Epidermal melanocyte (primary cell): Measurements from ENCODE around the gene COL19A1.
A peak's percentile ranks its signal among the peaks of the same experiment; 100 is the strongest.
"Not testable (repeated sequence)": the region's sequence is repeated elsewhere in the genome, so short reads cannot be mapped to it uniquely, and the experiment has no call there.

Source experiments
- DNase-seq: peaks from one replicate; pipeline ENCODE4 v3.0.0; 2011; ENCODE audit warnings: low spot score; ENCODE audit not compliant: insufficient read length

The COL19A1 gene

GRCh38 chr6:69866770-69867638, 648 bp downstream of the COL19A1 start:
- DNase-seq = peak; percentile 21

- DNase-seq = no peak
Measured at GRCh38 chr6:69867639-69867976, 1.3 kb downstream of the COL19A1 start.

GRCh38 chr6:69868252-69868804, 2.0 kb downstream of the COL19A1 start:
- DNase-seq = no peak

- no peak for DNase-seq
Measured at GRCh38 chr6:69868961-69869360, 2.6 kb downstream of the COL19A1 start.

GRCh38 chr6:69871107-69871506, 4.8 kb downstream of the COL19A1 start:
- no peak for DNase-seq

- DNase-seq = no peak
Measured at GRCh38 chr6:69873291-69873690, 6.9 kb downstream of the COL19A1 start.

GRCh38 chr6:69875715-69876114, 9.4 kb downstream of the COL19A1 start:
- no peak for DNase-seq

- no peak for DNase-seq
Measured at GRCh38 chr6:69878795-69879194, 12.4 kb downstream of the COL19A1 start.

GRCh38 chr6:69880601-69881000, 14.2 kb downstream of the COL19A1 start:
- DNase-seq = no peak

- DNase-seq = no peak
Measured at GRCh38 chr6:69881322-69882151, 15.2 kb downstream of the COL19A1 start.

GRCh38 chr6:69883551-69883950, 17.2 kb downstream of the COL19A1 start:
- no peak for DNase-seq

- DNase-seq = no peak
Measured at GRCh38 chr6:69884231-69884630, 17.9 kb downstream of the COL19A1 start.

- DNase-seq = no peak
Measured at GRCh38 chr6:69887026-69887425, 20.7 kb downstream of the COL19A1 start.

- no peak for DNase-seq
Measured at GRCh38 chr6:69887714-69888345, 21.5 kb downstream of the COL19A1 start.

- peak; percentile 24 for DNase-seq
Measured at GRCh38 chr6:69888482-69889233, 22.3 kb downstream of the COL19A1 start.

GRCh38 chr6:69889234-69889974, 23.0 kb downstream of the COL19A1 start:
- DNase-seq = not testable (repeated sequence)

- not testable (repeated sequence) for DNase-seq
Measured at GRCh38 chr6:69892561-69892960, 26.2 kb downstream of the COL19A1 start.

GRCh38 chr6:69893266-69893665, 26.9 kb downstream of the COL19A1 start:
- DNase-seq = not testable (repeated sequence)

GRCh38 chr6:69894578-69895347, 28.4 kb downstream of the COL19A1 start:
- peak; percentile 17 for DNase-seq
